ACC112 (cell line): Measurements from ENCODE around the gene SYT7.

Source experiments
- H2AFZ ChIP-seq: fragments of 200-600 bp; sonication (generic); one replicate; pipeline ENCODE4 v1.6.0; 2017; ENCODE audit warnings: antibody characterized with exemption, low read length; ENCODE audit not compliant: unreplicated experiment
- H3K27ac ChIP-seq: fragments of 200-600 bp; sonication (generic); 2 replicates; pipeline ENCODE4 v1.5.1; 2014; ENCODE audit warnings: low read depth, mild to moderate bottlenecking, antibody characterized with exemption, low read length, moderate library complexity
- H3K27me3 ChIP-seq: fragments of 200-600 bp; sonication (generic); 2 replicates; pipeline ENCODE4 v1.6.1; 2014; ENCODE audit warnings: mild to moderate bottlenecking, antibody characterized with exemption, low read length, moderate library complexity, mixed read lengths; ENCODE audit not compliant: insufficient read depth
- H3K36me3 ChIP-seq: fragments of 200-600 bp; sonication (generic); 2 replicates; pipeline ENCODE4 v1.6.1; 2016; ENCODE audit warnings: mild to moderate bottlenecking, antibody characterized with exemption, low read length, moderate library complexity, mixed read lengths; ENCODE audit not compliant: insufficient read depth
- H3K4me1 ChIP-seq: fragments of 200-600 bp; sonication (generic); one replicate; pipeline ENCODE4 v1.6.1; 2016; ENCODE audit warnings: low read length, mixed read lengths; ENCODE audit not compliant: insufficient read depth, unreplicated experiment, control insufficient read depth
- H3K4me3 ChIP-seq: fragments of 200-600 bp; sonication (generic); 2 replicates; pipeline ENCODE4 v1.5.1; 2014; ENCODE audit warnings: mild to moderate bottlenecking, low read depth, low read length
- H3K79me2 ChIP-seq: fragments of 200-600 bp; sonication (generic); one replicate; pipeline ENCODE4 v1.6.0; 2016; ENCODE audit warnings: low read length; ENCODE audit not compliant: control insufficient read depth, unreplicated experiment, insufficient read depth

SYT7 gene

DNA sequence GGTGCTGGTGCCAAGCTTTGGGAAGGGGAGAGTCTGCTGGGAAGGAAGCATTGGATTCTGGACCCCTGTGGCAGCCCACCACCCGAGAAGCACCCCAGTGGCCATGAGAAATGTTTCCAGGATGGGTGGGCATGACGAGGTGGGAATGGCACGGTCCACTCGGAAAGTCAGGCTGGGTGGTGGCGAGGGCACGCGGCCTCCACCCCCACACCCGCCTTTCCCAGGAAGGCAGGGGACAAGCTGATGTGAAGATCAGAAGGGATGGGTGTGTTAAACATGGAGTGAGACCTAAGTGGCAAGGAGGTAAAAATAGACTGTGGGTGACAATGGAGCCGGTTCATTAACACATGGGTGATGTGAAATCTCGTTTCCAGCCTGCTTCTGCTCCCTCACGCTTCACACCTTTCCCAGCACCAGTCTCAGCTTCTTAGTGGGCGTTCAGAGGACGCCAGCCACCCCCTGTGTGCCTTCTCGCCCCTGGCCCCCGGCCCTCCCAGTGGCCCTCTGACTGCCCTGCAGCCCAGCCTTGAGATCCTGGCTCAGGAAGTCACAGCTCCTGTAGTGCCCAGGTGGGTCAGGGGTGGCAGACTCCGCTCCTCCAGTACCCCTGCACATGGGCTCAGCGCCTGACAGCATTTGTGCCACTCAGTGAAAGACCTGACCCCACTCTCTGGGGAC is 44.7 kb downstream of the SYT7 start:
- H3K4me1 ChIP-seq, result no peaks in the 10 kb centered on the region
- H3K27ac ChIP-seq, result no peak overlapping the region
- H2AFZ ChIP-seq, result no peak overlapping the region
- H3K4me3 ChIP-seq, result no peak overlapping the region
- H3K27me3 ChIP-seq, result no peaks in the 10 kb centered on the region
- H3K79me2 ChIP-seq, result no peaks in the 10 kb centered on the region
- H3K36me3 ChIP-seq, result no peaks in the 10 kb centered on the region

DNA sequence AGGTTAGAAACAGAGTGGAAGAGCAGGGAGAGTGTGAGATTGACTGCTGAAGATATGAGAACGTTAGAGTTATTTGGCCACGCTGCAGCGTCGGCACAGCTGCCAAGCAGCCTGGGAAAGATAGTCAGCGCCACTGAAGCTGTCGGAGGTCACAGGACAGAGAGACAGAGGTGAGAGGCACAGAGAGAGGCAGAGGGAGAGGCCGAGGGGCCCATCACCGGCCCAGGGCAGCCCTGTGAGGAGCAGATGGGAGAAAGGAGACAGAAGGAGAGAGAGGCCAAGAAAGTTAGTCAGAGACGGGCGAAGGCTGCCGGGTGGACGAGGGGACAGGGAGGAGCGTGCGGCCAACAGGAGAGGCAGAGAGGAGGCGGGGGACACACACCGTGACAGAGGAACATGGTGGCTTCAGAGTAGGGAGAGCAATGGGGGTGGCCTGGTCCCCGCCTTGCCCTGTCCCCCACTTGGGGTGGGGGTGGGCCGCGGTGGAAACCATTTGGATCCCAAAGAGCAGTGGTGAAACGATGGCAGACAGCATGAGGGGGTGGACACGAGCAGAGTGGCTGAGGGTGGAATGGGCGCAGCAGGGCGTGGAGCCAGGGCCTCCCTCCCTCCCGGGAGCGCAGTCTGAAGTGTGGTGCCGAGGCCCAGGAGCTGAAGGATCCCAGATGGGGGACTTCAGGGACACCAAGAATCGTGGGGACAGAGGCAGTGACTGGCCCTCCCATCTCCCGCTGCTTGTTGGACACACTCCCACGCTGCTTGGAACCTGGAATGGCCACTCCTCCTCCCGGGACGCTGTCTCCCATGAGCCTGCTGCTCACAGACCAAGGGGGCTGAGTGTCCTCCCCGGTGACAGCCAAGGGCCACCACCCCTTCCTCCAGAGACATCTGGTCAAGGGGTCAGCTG is 45.7 kb downstream of the SYT7 start:
- H3K4me3 ChIP-seq, result no peak overlapping the region
- no peaks in the 10 kb centered on the region for H3K79me2 ChIP-seq
- H3K4me1 ChIP-seq, result no peaks in the 10 kb centered on the region
- H3K27me3 ChIP-seq, result no peaks in the 10 kb centered on the region
- H2AFZ ChIP-seq, result no peak overlapping the region
- H3K36me3 ChIP-seq, result no peaks in the 10 kb centered on the region
- no peak overlapping the region for H3K27ac ChIP-seq

DNA sequence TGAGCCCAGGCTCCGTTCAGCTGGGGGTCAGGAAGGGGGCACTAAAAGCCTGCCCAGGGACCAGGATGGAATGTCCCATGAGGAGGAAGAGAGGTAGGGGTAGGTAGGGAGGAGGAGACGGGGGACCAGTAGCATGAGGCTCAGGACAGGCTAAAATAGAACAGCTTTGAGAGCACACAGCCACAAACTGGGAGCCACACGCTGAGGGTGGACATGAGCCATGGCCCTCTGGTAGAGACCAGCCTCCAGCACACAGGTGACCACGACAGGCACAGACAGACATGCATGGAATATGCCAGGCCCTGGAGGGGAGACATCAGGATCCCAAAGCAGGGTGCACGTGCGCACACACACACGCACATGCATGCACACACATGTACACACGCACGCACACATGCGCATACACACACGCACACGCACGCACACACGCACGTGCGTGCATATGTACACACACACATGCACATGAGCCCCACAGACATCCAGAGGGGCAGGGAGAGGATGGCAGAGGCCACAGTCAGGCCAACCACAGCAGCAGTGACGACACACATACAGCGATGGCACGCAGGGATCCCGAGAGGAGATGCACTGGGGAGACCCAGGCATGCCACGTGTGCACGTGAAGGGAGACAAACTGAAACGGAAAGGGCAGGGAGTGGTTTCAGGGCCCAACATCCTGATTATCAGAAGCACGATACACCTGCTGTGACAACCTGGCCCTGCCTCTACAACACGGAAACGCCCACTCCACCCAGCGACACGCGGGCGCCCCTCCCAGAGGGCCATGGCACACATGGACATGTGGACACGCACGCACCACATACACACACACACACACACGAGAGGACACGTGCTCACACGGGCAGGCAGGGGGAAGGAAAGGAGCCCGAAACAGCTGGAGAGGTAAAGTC is 46.6 kb downstream of the SYT7 start:
- Histone ChIP-seq H3K4me3 (no peak overlapping the region), H2AFZ (no peak overlapping the region), H3K27me3 (no peaks in the 10 kb centered on the region), H3K4me1 (no peaks in the 10 kb centered on the region), H3K79me2 (no peaks in the 10 kb centered on the region), H3K36me3 (no peaks in the 10 kb centered on the region), H3K27ac (no peak overlapping the region)

DNA sequence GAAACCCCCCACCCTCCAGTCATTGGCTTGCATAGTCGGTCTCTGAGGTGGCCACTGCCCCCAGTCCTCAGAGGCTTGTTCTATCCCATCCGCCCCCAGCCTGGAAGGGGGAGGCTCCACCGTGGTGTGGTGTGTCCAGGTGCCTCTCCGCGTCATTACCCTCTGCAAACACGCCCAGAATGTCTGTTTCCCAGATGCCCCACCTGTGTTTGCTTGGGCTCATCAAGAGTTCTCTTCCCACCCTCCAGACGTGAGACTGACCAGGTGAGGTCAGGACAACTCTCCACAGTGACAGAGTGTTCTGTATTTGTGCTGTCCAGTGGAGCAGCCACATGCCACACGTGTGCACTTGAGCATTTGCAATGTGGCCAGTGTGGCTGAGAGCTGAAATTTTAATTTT is 47.5 kb downstream of the SYT7 start:
- no peaks in the 10 kb centered on the region for H3K36me3 ChIP-seq
- H3K4me3 ChIP-seq, result no peak overlapping the region
- no peaks in the 10 kb centered on the region for H3K79me2 ChIP-seq
- H3K27ac ChIP-seq, result no peak overlapping the region
- no peaks in the 10 kb centered on the region for H3K4me1 ChIP-seq
- no peaks in the 10 kb centered on the region for H3K27me3 ChIP-seq
- H2AFZ ChIP-seq, result no peak overlapping the region

DNA sequence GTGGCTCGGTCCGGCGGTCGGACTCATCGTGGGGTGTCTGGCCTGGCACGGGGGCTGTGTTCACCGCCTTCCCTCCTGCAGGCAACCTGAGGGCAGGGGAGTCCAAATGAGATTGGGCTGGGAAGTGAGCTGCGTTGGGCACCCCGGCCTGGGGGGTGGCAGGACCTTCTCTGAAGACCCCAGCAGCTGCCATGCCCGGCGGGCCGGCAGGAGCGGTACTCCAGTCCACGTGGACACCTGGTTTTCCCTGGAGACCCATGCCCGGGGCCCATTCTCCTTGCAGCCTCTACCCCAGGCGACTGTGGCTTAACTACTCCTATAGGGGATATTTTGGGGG is 47.9 kb downstream of the SYT7 start:
- no peaks in the 10 kb centered on the region for H3K79me2 ChIP-seq
- no peak overlapping the region for H3K27ac ChIP-seq
- H3K4me1 ChIP-seq, result no peaks in the 10 kb centered on the region
- no peaks in the 10 kb centered on the region for H3K36me3 ChIP-seq
- H3K27me3 ChIP-seq, result no peaks in the 10 kb centered on the region
- no peak overlapping the region for H3K4me3 ChIP-seq
- no peak overlapping the region for H2AFZ ChIP-seq

DNA sequence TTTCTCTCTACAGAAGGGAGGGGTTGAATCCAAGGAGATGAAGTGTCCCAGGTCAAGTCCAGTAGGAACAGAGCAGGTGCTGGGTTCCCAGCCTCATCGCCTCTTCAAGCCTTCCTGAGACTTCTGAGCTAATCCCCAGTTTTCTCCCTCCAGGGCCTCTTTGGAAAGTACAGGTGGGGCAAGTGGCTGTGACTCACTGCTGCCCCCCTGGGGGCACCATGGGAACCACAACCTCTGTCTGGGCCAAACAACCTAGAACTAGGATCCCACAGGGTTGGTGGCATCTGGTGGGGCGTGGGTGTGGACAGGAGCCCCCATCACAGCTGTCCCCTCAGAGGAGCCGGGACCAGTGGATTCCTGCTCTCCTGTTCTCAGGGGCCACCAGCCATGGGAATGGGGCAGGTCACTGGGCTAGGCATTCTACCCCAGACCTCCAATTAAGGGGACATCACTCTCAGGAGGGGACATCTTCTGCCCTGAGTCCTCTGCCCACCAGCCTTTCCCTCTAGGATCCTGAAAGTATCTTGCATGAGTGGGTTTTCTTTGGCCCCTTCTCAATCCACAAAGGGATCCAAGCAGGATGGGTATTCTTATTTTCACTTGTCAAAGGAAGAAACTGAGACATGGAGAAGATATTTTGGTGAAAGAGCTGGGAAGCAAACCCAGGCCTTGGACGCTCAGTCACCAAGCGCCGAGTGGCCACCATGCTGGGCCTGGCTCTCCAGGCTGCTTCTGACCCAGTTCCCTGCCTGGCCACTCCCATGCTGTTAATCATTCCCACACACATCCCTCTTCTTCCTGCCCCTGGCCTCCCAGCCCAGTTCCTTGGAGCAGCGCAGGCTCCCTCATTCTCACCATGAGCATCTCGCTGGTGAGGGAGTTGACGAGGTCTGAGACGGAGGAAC is 48.5 kb downstream of the SYT7 start:
- H3K4me3 ChIP-seq, result no peak overlapping the region
- no peak overlapping the region for H3K27ac ChIP-seq
- H3K36me3 ChIP-seq, result no peaks in the 10 kb centered on the region
- H3K27me3 ChIP-seq, result no peaks in the 10 kb centered on the region
- H2AFZ ChIP-seq, result no peak overlapping the region
- no peaks in the 10 kb centered on the region for H3K79me2 ChIP-seq
- H3K4me1 ChIP-seq, result no peaks in the 10 kb centered on the region

DNA sequence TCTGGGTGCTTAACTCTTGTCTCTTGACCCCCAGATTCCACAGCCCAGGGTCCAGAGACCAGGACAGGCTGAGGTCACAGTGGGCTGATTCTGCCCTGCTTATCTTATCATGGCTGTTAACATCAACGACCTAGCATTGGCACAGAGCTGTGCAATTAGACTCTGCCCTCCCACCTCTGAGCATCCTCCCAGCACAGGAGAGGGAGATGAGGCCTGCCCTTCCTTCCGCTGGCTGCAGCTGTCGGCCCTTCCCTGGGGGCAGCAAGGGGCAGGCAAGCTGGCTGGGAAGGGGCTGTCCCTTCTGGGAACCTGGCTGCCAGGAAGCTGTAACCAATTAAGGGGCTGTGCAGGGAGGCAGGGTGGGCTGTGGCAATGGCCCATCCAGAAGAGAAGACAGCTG is 49.8 kb downstream of the SYT7 start:
- H3K4me3 ChIP-seq, result no peak overlapping the region
- no peaks in the 10 kb centered on the region for H3K79me2 ChIP-seq
- no peaks in the 10 kb centered on the region for H3K36me3 ChIP-seq
- H2AFZ ChIP-seq, result no peak overlapping the region
- H3K4me1 ChIP-seq, result no peaks in the 10 kb centered on the region
- H3K27ac ChIP-seq, result no peak overlapping the region
- H3K27me3 ChIP-seq, result peaks cover 4% of the 10 kb centered on the region; the same call in 1 of the 2 replicates

DNA sequence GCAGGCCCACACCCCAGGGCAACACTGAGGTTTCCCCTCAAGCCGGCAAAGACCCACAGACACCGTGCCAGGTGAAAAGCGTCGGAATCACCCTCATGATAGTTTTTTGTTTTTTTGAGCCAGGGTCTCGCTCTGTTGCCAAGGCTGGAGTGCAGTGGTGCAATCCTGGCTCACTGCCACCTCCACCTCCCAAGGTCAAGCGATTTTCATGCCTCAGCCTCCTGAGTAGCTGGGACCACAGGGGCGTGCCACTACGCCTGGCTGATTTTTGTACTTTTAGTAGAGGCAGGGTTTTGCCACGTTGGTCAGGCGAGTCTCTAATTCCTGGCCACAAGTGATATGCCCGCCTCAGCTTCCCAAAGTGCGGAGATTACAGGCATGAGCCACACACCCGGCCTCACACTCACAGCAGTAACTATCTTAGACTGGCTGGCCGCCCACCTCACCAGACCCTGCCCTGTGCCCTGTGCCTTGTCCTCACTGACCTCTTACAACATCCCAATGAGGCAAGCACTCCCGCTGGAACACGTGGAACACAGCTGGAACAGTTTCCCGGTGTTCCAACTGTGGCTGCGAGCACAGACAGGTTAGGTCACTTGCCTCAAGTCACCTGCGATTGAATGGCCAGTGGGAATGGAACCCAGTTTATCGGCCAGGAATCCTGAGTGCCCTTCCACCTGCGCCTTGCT is 51.2 kb downstream of the SYT7 start:
- Histone ChIP-seq H3K27me3 (peaks cover 9% of the 10 kb centered on the region; the same call in 1 of the 2 replicates), H2AFZ (no peak overlapping the region), H3K79me2 (no peaks in the 10 kb centered on the region), H3K4me3 (no peak overlapping the region), H3K36me3 (no peaks in the 10 kb centered on the region), H3K4me1 (no peaks in the 10 kb centered on the region), H3K27ac (no peak overlapping the region)

DNA sequence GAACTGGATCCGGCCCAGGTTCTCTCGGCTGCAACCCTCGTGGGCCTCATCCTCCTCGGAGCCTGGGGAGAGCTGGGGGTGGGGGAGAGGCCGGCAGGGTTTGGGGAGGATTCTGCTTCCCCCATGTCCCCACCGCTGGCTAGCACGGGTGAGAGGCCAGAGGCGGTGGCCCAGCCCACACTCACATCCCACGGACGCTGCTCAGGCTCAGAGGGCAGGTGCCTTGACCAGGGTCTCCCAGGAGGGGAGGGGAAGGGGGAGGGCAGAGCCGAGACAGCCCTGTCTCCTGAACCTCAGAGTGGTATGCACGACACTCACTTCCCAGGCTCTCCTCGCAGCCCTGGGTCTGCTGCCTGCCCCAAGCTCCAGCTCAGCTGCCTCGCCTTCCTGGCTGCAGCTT is 52.8 kb downstream of the SYT7 start:
- Histone ChIP-seq H3K79me2 (no peaks in the 10 kb centered on the region), H3K36me3 (no peaks in the 10 kb centered on the region), H3K27me3 (peaks cover 9% of the 10 kb centered on the region; the same call in 1 of the 2 replicates), H3K4me3 (no peak overlapping the region), H3K4me1 (no peaks in the 10 kb centered on the region), H2AFZ (no peak overlapping the region), H3K27ac (no peak overlapping the region)
